Measurements from ENCODE around the gene KRT6A.

DNA sequence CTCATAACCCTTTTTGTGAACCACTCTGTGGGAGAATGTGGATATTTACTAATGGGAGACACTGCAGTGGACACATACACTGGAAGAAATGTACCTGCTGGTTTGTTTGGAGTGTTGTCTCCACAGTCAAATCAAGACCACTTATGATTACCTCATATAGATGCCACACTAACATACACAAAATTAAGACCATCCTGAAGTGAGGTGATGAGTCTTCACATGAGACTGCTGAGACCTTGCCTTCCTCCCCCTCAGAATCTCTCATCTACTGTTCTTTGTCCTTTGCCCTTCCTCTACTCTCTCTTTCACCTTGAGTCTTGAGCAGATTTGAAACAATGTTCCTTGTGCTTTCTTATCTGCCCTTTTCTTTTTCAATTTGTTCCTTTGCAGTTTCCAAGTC is 4.3 kb downstream of the KRT6A start:
- TF ChIP-seq, protein P1, sequence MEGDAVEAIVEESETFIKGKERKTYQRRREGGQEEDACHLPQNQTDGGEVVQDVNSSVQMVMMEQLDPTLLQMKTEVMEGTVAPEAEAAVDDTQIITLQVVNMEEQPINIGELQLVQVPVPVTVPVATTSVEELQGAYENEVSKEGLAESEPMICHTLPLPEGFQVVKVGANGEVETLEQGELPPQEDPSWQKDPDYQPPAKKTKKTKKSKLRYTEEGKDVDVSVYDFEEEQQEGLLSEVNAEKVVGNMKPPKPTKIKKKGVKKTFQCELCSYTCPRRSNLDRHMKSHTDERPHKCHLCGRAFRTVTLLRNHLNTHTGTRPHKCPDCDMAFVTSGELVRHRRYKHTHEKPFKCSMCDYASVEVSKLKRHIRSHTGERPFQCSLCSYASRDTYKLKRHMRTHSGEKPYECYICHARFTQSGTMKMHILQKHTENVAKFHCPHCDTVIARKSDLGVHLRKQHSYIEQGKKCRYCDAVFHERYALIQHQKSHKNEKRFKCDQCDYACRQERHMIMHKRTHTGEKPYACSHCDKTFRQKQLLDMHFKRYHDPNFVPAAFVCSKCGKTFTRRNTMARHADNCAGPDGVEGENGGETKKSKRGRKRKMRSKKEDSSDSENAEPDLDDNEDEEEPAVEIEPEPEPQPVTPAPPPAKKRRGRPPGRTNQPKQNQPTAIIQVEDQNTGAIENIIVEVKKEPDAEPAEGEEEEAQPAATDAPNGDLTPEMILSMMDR (conservative IDR thresholded peaks at IDR 0.05 in 1 of 2, IDR thresholded peaks at IDR 0.05 in 1 of 2; ENCODE audit: low read depth in 1 of 2, low read length in 2 of 2): no peak
- TF ChIP-seq EZH2 (IDR thresholded peaks at IDR 0.05; ENCODE audit: low read length, missing control alignments): no peak
